ENCODE data around the gene EHF. TPM values are rescaled to one million over a fixed set of nuclear protein-coding genes. Genes with fewer than 3 reads are reported as not detected.

EHF gene
- total and polyA plus RNA-seq, 2 experiments from 2014 or later = not detected

- H3K27me3 ChIP-seq (replicated peaks; ENCODE audit: insufficient read depth) = no peaks in the 10 kb centered on the region
- no peaks in the 10 kb centered on the region for H3K9me3 ChIP-seq (ENCODE audit: low read depth)
- no peak overlapping the region for H2AFZ ChIP-seq
- H3F3A ChIP-seq (ENCODE audit: insufficient read depth) = peaks cover 11% of the 10 kb centered on the region
- no peak overlapping the region for H3K4me3 ChIP-seq
- in situ Hi-C loops (cut with MboI) = no loop called here
- no peaks in the 10 kb centered on the region for H4K20me1 ChIP-seq (ENCODE audit: insufficient read depth)
- peaks cover 19% of the 10 kb centered on the region for H3K4me1 ChIP-seq (ENCODE audit: insufficient read depth)
- H3K27ac ChIP-seq = no peak overlapping the region
- TF ChIP-seq EZH2 (IDR thresholded peaks at IDR 0.05; ENCODE audit: insufficient read depth, poor library complexity, severe bottlenecking) (no peak), EZH2phosphoT487 (IDR thresholded peaks at IDR 0.05; ENCODE audit: insufficient read depth, low read depth) (no peak)
- no peak overlapping the region for H3K9ac ChIP-seq
- no peaks in the 10 kb centered on the region for H3K36me3 ChIP-seq (ENCODE audit: low read depth)
- no peaks in the 10 kb centered on the region for H3K79me2 ChIP-seq (ENCODE audit: insufficient read depth)
- WGBS, 2 experiments (ENCODE audit: low coverage in 1 of 2, low lambda C conversion rate in 2 of 2, missing lambda C conversion rate in 2 of 2) = 94 to 95% methylated on average over 7 of the region's 7 CpGs
- H3K4me2 ChIP-seq (ENCODE audit: unreplicated experiment) = no peak overlapping the region
- H3K9me2 ChIP-seq (ENCODE audit: insufficient read depth) = no peaks in the 10 kb centered on the region
- DNase-seq = no peak
These were observed 18.6 kb upstream of the EHF start for GRCh38 chr11:34602245-34602644.

- H3F3A ChIP-seq (ENCODE audit: insufficient read depth) = peaks cover 11% of the 10 kb centered on the region
- WGBS, 2 experiments (ENCODE audit: low coverage in 1 of 2, low lambda C conversion rate in 2 of 2, missing lambda C conversion rate in 2 of 2) = 84 to 86% methylated on average over 15 of the region's 15 CpGs
- DNase-seq = no peak
- H4K20me1 ChIP-seq (ENCODE audit: insufficient read depth) = no peaks in the 10 kb centered on the region
- H3K4me3 ChIP-seq = no peak overlapping the region
- no peak for TF ChIP-seq EZH2 (IDR thresholded peaks at IDR 0.05; ENCODE audit: insufficient read depth, poor library complexity, severe bottlenecking)
- TF ChIP-seq EZH2phosphoT487 (IDR thresholded peaks at IDR 0.05; ENCODE audit: insufficient read depth, low read depth) = no peak
- no peak overlapping the region for H3K9ac ChIP-seq
- H3K4me2 ChIP-seq (ENCODE audit: unreplicated experiment) = no peak overlapping the region
- no peaks in the 10 kb centered on the region for H3K36me3 ChIP-seq (ENCODE audit: low read depth)
- no peaks in the 10 kb centered on the region for H3K79me2 ChIP-seq (ENCODE audit: insufficient read depth)
- no peak overlapping the region for H2AFZ ChIP-seq
- H3K9me3 ChIP-seq (ENCODE audit: low read depth) = no peaks in the 10 kb centered on the region
- no peaks in the 10 kb centered on the region for H3K9me2 ChIP-seq (ENCODE audit: insufficient read depth)
- no peaks in the 10 kb centered on the region for H3K27me3 ChIP-seq (replicated peaks; ENCODE audit: insufficient read depth)
- in situ Hi-C loops (cut with MboI) = no loop called here
- H3K4me1 ChIP-seq (ENCODE audit: insufficient read depth) = peaks cover 19% of the 10 kb centered on the region
- no peak overlapping the region for H3K27ac ChIP-seq
These were observed 17.5 kb upstream of the EHF start for GRCh38 chr11:34603129-34604001.

GRCh38 chr11:34604145-34604544 is 16.7 kb upstream of the EHF start:
- Histone ChIP-seq H3K4me3 (no peak overlapping the region), H3K9ac (no peak overlapping the region), H3K79me2 (ENCODE audit: insufficient read depth) (no peaks in the 10 kb centered on the region), H3K27me3 (replicated peaks; ENCODE audit: insufficient read depth) (no peaks in the 10 kb centered on the region), H3F3A (ENCODE audit: insufficient read depth) (peaks cover 7% of the 10 kb centered on the region), H2AFZ (no peak overlapping the region), H3K36me3 (ENCODE audit: low read depth) (no peaks in the 10 kb centered on the region), H3K4me2 (ENCODE audit: unreplicated experiment) (no peak overlapping the region), H3K9me3 (ENCODE audit: low read depth) (no peaks in the 10 kb centered on the region), H3K9me2 (ENCODE audit: insufficient read depth) (no peaks in the 10 kb centered on the region), H3K27ac (no peak overlapping the region), H3K4me1 (ENCODE audit: insufficient read depth) (peaks cover 16% of the 10 kb centered on the region), H4K20me1 (ENCODE audit: insufficient read depth) (no peaks in the 10 kb centered on the region)
- in situ Hi-C loops (cut with MboI) = no loop called here
- TF ChIP-seq EZH2 (IDR thresholded peaks at IDR 0.05; ENCODE audit: insufficient read depth, poor library complexity, severe bottlenecking) (no peak), EZH2phosphoT487 (IDR thresholded peaks at IDR 0.05; ENCODE audit: insufficient read depth, low read depth) (no peak)
- WGBS, 2 experiments (ENCODE audit: low coverage in 1 of 2, low lambda C conversion rate in 2 of 2, missing lambda C conversion rate in 2 of 2) = 97 to 98% methylated on average over 2 of the region's 2 CpGs
- no peak for DNase-seq

GRCh38 chr11:34604911-34605310 is 16.0 kb upstream of the EHF start:
- no peaks in the 10 kb centered on the region for H3K79me2 ChIP-seq (ENCODE audit: insufficient read depth)
- H3K4me2 ChIP-seq (ENCODE audit: unreplicated experiment) = no peak overlapping the region
- in situ Hi-C loops (cut with MboI) = no loop called here
- H3K27me3 ChIP-seq (replicated peaks; ENCODE audit: insufficient read depth) = no peaks in the 10 kb centered on the region
- H3K4me3 ChIP-seq = no peak overlapping the region
- H3K9ac ChIP-seq = no peak overlapping the region
- H3K9me3 ChIP-seq (ENCODE audit: low read depth) = no peaks in the 10 kb centered on the region
- no peak for DNase-seq
- no peaks in the 10 kb centered on the region for H3K36me3 ChIP-seq (ENCODE audit: low read depth)
- no peaks in the 10 kb centered on the region for H3K9me2 ChIP-seq (ENCODE audit: insufficient read depth)
- peaks cover 9% of the 10 kb centered on the region for H3K4me1 ChIP-seq (ENCODE audit: insufficient read depth)
- TF ChIP-seq EZH2phosphoT487 (IDR thresholded peaks at IDR 0.05; ENCODE audit: insufficient read depth, low read depth) (no peak), EZH2 (IDR thresholded peaks at IDR 0.05; ENCODE audit: insufficient read depth, poor library complexity, severe bottlenecking) (no peak)
- H3K27ac ChIP-seq = no peak overlapping the region
- H2AFZ ChIP-seq = no peak overlapping the region
- 67 to 69% methylated on average over 8 of the region's 8 CpGs for WGBS, 2 experiments (ENCODE audit: low coverage in 1 of 2, low lambda C conversion rate in 2 of 2, missing lambda C conversion rate in 2 of 2)
- peaks cover 1% of the 10 kb centered on the region; the same call in 1 of the 2 replicates for H3F3A ChIP-seq (ENCODE audit: insufficient read depth)
- no peaks in the 10 kb centered on the region for H4K20me1 ChIP-seq (ENCODE audit: insufficient read depth)
